Smooth muscle cell (in vitro differentiated cells): ENCODE data around the gene CPEB3. TPM values are rescaled to one million over a fixed set of nuclear protein-coding genes. Genes with fewer than 3 reads are reported as not detected.
A peak's percentile ranks its signal among the peaks of the same experiment; 100 is the strongest.
"Not testable (repeated sequence)": the region's sequence is repeated elsewhere in the genome, so short reads cannot be mapped to it uniquely, and the experiment has no call there.

Experiments
- DNase-seq: peaks from one replicate; lab custom pipeline; 2025; ENCODE audit not compliant: unreplicated experiment; lab: John Stamatoyannopoulos, UW
- H2AFZ ChIP-seq: fragments of 200-600 bp; sonication (generic); 2 replicates; pipeline ENCODE4 v1.6.0; 2016; ENCODE audit warnings: antibody characterized with exemption, low read depth, mild to moderate bottlenecking
- H3F3A ChIP-seq: fragments of 200-600 bp; sonication (generic); 2 replicates; pipeline ENCODE4 v1.6.0; 2017; ENCODE audit warnings: antibody characterized with exemption, low read depth
- H3K27ac ChIP-seq: fragments of 200-600 bp; sonication (generic); 2 replicates; pipeline ENCODE4 v1.5.1; 2016; ENCODE audit warnings: low read depth, mild to moderate bottlenecking
- H3K27me3 ChIP-seq: fragments of 200-600 bp; sonication (generic); 2 replicates; pipeline ENCODE4 v1.6.1; 2016; ENCODE audit warnings: low read depth, mild to moderate bottlenecking
- H3K36me3 ChIP-seq: fragments of 200-600 bp; sonication (generic); 2 replicates; pipeline ENCODE4 v1.5.1; 2016; ENCODE audit warnings: low read depth
- H3K4me1 ChIP-seq: fragments of 200-600 bp; sonication (generic); 2 replicates; pipeline ENCODE4 v1.5.1; 2016; ENCODE audit warnings: low read depth
- H3K4me2 ChIP-seq: fragments of 200-600 bp; sonication (generic); 2 replicates; pipeline ENCODE4 v1.6.0; 2016; ENCODE audit warnings: mild to moderate bottlenecking
- H3K4me3 ChIP-seq: fragments of 200-600 bp; sonication (generic); 2 replicates; pipeline ENCODE4 v1.5.1; 2016; ENCODE audit warnings: mild to moderate bottlenecking
- H3K79me2 ChIP-seq: fragments of 200-600 bp; sonication (generic); 2 replicates; pipeline ENCODE4 v1.6.0; 2016; ENCODE audit warnings: low read depth, mild to moderate bottlenecking
- H3K9ac ChIP-seq: fragments of 200-600 bp; sonication (generic); 2 replicates; pipeline ENCODE4 v1.6.0; 2016; ENCODE audit warnings: low read depth
- H3K9me3 ChIP-seq: fragments of 200-600 bp; sonication (generic); replicated peaks from 2 replicates; pipeline ENCODE4 v1.5.1; 2016; ENCODE audit warnings: low read depth
- H4K20me1 ChIP-seq: fragments of 200-600 bp; sonication (generic); 2 replicates; pipeline ENCODE4 v1.6.0; 2016; ENCODE audit warnings: low read depth
- CTCF ChIP-seq: fragments of 200-600 bp; sonication (generic); IDR thresholded peaks from 2 replicates; pipeline ENCODE4 v1.5.1; 2017; ENCODE audit warnings: borderline replicate concordance, mild to moderate bottlenecking, antibody characterized with exemption; ENCODE audit not compliant: insufficient read depth, poor library complexity, severe bottlenecking
- WGBS: methylation state at CpG from one replicate; pipeline ENCODE4 v1.1.7; 2016; ENCODE audit warnings: low lambda C conversion rate; 5-methylcytosine and 5-hydroxymethylcytosine counted together
- polyA plus RNA-seq: library from polyadenylated mRNA; unstranded; fragments of >200 nt; fragmentation: Nextera tagmentation; extraction: Ambion mirVana; gene quantifications from 2 replicates; pipeline ENCODE4 v1.2.1, GENCODE V29; 2016
- total RNA-seq: library from RNA; depleted of rRNA; stranded (reverse); fragments of >200 nt; gene quantifications from 2 replicates; pipeline ENCODE4 v1.2.3, GENCODE V29; 2014

The CPEB3 gene
- total RNA-seq (0.49 and 0.67 TPM in 2 replicates), polyA plus RNA-seq (0.46 and 1.1 TPM in 2 replicates)

GRCh38 chr10:92290837-92291615 lies at the start of gene CPEB3, which contains the start of gene MARCHF5:
Gene CPEB3 (minus strand): TSS chr10:92291078. CDS start chr10:92240350, 50,728 bp downstream.
Gene MARCHF5 (plus strand): TSS chr10:92291167. CDS start chr10:92291495, 328 bp downstream.
- under 1% methylated on average over 76 of the region's 79 CpGs for WGBS
- Histone ChIP-seq H3K9ac (peak within 1 kb of the TSS; percentile 97), H3K4me2 (peak within 1 kb of the TSS; percentile 81)

GRCh38 chr10:92329927-92330326 lies 39.0 kb upstream of the CPEB3 start:
- not testable (repeated sequence) for H3K9ac ChIP-seq, H3K4me3 ChIP-seq, H3K9me3 ChIP-seq, H3K4me1 ChIP-seq, DNase-seq, H3K27me3 ChIP-seq, H3K36me3 ChIP-seq, H3F3A ChIP-seq, H3K4me2 ChIP-seq, H2AFZ ChIP-seq
- Histone ChIP-seq H4K20me1 (peaks cover 98% of the 10 kb centered on the region), H3K27ac (peak overlapping the region; percentile 2), H3K79me2 (peaks cover 55% of the 10 kb centered on the region)
- WGBS = 83% methylated on average over 6 of the region's 6 CpGs

More at GRCh38 chr10:92290837-92291615, at the start of gene CPEB3, which contains the start of gene MARCHF5:
- Histone ChIP-seq H4K20me1 (peaks cover 41% of the 10 kb centered on the region), H3F3A (no peaks in the 10 kb centered on the region), H3K4me1 (peaks cover 10% of the 10 kb centered on the region), H3K79me2 (peaks cover 54% of the 10 kb centered on the region), H3K9me3 (no peaks in the 10 kb centered on the region), H2AFZ (peak within 1 kb of the TSS; percentile 94), H3K36me3 (no peaks in the 10 kb centered on the region), H3K4me3 (peak within 1 kb of the TSS; percentile 86), H3K27ac (peak within 1 kb of the TSS; percentile 75), H3K27me3 (no peaks in the 10 kb centered on the region)
- TF ChIP-seq CTCF = peak; percentile 49
- DNase-seq = peak; percentile 78

GRCh38 chr10:92328993-92329392 lies 38.1 kb upstream of the CPEB3 start:
- H3K27ac ChIP-seq = no peak overlapping the region
- H3K79me2 ChIP-seq = peaks cover 59% of the 10 kb centered on the region
- H3K4me3 ChIP-seq = no peak overlapping the region
- no peaks in the 10 kb centered on the region for H3K4me1 ChIP-seq
- DNase-seq = no peak
- H3F3A ChIP-seq = no peaks in the 10 kb centered on the region
- no peaks in the 10 kb centered on the region for H3K36me3 ChIP-seq
- H3K4me2 ChIP-seq = no peak overlapping the region
- H2AFZ ChIP-seq = no peak overlapping the region
- no peak for TF ChIP-seq CTCF
- peaks cover 98% of the 10 kb centered on the region for H4K20me1 ChIP-seq
- H3K9me3 ChIP-seq = no peaks in the 10 kb centered on the region
- no peaks in the 10 kb centered on the region for H3K27me3 ChIP-seq
- H3K9ac ChIP-seq = no peak overlapping the region

- Histone ChIP-seq H3K4me3 (no peak overlapping the region), H3K27me3 (no peaks in the 10 kb centered on the region), H4K20me1 (peaks cover 98% of the 10 kb centered on the region), H3K27ac (no peak overlapping the region), H2AFZ (no peak overlapping the region), H3K9me3 (no peaks in the 10 kb centered on the region), H3K4me2 (no peak overlapping the region), H3K9ac (no peak overlapping the region), H3K36me3 (no peaks in the 10 kb centered on the region), H3K79me2 (peaks cover 65% of the 10 kb centered on the region), H3F3A (no peaks in the 10 kb centered on the region), H3K4me1 (no peaks in the 10 kb centered on the region)
- TF ChIP-seq CTCF = no peak
- DNase-seq = no peak
- 99% methylated on average over 3 of the region's 3 CpGs for WGBS
Observed at GRCh38 chr10:92327445-92328433, 36.9 kb upstream of the CPEB3 start.
